ENCODE measurements around the gene CNP. TPM values are rescaled to one million over a fixed set of nuclear protein-coding genes. Genes with fewer than 3 reads are reported as not detected.
A peak's percentile ranks its signal among the peaks of the same experiment; 100 is the strongest.
"Not testable (repeated sequence)": the region's sequence is repeated elsewhere in the genome, so short reads cannot be mapped to it uniquely, and the experiment has no call there.

CNP gene
- total RNA-seq, 2 experiments from 2014 or later: 89.8 to 91.0 TPM

DNA sequence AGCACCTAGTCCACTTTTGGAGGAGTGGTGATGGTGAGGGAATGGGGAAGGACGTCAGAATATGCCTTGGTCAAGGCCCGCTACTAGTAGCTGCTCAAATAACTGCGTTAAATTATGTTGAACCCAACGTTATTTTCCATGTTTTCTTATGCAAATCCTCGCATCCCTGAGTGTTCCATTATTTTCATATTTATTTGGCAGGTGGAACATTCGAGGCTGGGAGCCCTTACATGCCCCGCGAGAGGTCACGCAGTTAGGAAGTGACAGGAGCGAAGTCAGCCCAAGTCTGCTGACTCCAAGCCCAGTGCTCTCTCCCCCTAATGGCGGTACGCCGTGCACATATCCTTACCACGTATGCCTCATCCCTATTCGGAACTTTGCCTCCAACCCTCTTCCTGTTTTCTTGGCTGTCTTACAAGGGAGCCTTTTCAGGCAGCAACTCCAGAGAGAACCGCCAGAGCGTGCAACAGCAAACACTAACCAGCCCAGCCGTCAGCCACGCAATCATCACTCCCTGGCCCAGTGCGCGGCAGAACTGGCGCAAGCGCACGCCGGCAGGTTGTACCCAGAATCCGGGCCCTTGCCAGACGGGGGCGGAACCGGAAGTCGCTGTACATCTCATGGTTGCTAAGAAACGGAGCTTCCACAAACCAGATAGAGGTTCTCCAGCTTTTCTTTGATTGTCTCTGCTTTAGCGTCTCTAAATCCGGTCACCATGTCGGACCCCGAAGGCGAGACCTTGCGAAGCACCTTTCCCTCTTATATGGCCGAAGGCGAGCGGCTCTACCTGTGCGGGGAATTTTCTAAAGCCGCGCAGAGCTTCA is 36.4 kb upstream of the CNP start, which contains the start of gene ODAD4:
Gene ODAD4 (plus strand): TSS at position 609 of the 824 bp plus-strand sequence. CDS start 107 bp downstream, at position 716.
- DNase-seq: peak; percentile 97

DNA sequence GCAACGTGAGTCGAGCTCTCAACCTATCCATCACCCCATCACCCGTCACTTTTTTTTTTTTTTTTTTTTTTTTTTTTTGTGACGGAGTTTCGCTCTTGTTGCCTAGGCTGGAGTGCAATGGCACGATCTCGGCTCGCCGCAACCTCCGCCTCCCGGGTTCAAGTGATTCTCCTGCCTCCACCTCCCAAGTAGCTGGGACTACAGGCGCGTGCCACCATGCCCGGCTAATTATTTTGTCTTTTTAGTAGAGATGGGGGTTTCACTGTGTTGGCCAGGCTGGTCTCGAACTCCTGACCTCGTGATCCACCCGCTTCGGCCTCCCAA is 35.8 kb upstream of the CNP start:
- not testable (repeated sequence) for H3K36me3 Mint-ChIP-seq (ENCODE audit: low read depth); DNase-seq; H3K27me3 Mint-ChIP-seq; H3K9me3 Mint-ChIP-seq
- H3K27ac Mint-ChIP-seq: peak overlapping the region; percentile 96
- ChIA-PET CTCF (interaction anchor here (0.5 to 1.4 kb wide), 17 partner anchors 9 to 1837 kb away, joined by 3 to 21 read pairs (median 4); partner anchors contain the start of genes ACLY, CNP, DHX58 and DNAJC7), POLR2A (interaction anchor here (0.6 to 7.9 kb wide), 16 partner anchors 9 to 1437 kb away, joined by 3 to 108 read pairs (median 5); partner anchors contain the start of genes ACLY, CNP, DHX58 and DNAJC7)
- H3K4me1 Mint-ChIP-seq: peaks cover 57% of the 10 kb centered on the region
- peak overlapping the region; percentile 95 for H3K4me3 Mint-ChIP-seq

More for the DNA sequence above, 36.4 kb upstream of the CNP start, which contains the start of gene ODAD4:
- CTCF ChIA-PET: interaction anchor here (0.5 to 1.4 kb wide), 17 partner anchors 8 to 1837 kb away, joined by 3 to 21 read pairs (median 4); partner anchors contain the start of genes ACLY, CNP, DHX58 and DNAJC7
- H3K27ac Mint-ChIP-seq: peak within 1 kb of the TSS; percentile 96
- H3K9me3 Mint-ChIP-seq: no peaks in the 10 kb centered on the region
- no peaks in the 10 kb centered on the region for H3K27me3 Mint-ChIP-seq
- peaks cover 60% of the 10 kb centered on the region for H3K4me1 Mint-ChIP-seq
- POLR2A ChIA-PET: interaction anchor here (0.6 to 7.9 kb wide), 18 partner anchors 9 to 1438 kb away, joined by 3 to 108 read pairs (median 4); partner anchors contain the start of genes ACLY, CNP, DHX58 and DNAJC7
- H3K36me3 Mint-ChIP-seq (ENCODE audit: low read depth): peaks cover 2% of the 10 kb centered on the region
- peak within 1 kb of the TSS; percentile 95 for H3K4me3 Mint-ChIP-seq

DNA sequence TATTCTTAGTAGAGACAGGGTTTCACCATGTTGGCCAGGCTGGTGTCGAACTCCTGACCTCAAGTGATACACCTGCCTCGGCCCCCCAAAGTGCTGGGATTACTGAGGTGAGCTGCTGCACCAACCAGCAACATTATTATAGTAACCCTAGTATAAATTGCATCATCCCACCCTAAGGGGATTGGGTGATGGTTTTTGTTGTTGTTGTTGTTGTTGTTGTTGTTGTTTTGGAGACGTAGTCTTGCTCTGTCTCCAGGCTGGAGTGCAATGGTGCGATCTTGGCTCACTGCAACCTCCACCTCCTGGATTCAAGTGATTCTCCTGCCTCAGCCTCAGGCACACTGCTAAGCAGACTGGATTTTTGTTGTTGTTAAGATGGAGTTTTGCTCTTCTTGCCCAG is 34.9 kb upstream of the CNP start:
- H3K27me3 Mint-ChIP-seq; H3K36me3 Mint-ChIP-seq (ENCODE audit: low read depth); DNase-seq; H3K9me3 Mint-ChIP-seq: not testable (repeated sequence)
- CTCF ChIA-PET: interaction anchor here (1.4 kb wide), 1 partner anchor 31 kb away, joined by 4 read pairs; no protein-coding TSS in a partner anchor
- Mint-ChIP-seq H3K4me1 (peaks cover 52% of the 10 kb centered on the region), H3K27ac (peak overlapping the region; percentile 82), H3K4me3 (peak overlapping the region; percentile 95)
- POLR2A ChIA-PET: interaction anchor here (7.9 kb wide), 1 partner anchor 13 kb away, joined by 108 read pairs; the partner anchor contains the start of gene ACLY

DNA sequence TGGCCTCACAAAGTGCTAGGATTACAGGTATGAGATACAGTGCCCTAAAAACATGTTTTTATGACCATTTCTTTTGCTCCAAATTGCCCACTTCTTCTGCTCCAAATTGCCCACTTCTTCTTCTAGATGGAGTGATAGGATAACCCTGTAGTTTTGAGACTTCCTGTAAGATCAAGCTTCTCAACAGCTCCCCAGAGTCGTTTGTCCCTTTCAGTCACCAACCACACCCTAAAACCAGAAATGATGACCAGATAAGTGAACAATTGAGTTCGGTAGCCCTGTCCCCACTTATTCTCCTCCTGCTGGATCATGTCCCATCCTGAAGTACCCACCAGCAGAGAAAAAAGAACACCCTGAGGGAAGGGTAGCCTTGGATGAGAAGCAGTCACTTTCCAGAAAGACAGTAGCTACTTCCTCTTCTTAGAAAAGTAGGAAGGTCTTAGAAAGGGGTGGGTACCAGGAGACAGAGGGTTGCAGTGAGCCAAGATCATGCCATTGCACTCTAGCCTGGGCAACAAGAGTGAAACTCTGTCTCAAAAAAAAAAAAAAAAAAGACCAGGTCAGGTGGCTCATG is 33.7 kb upstream of the CNP start:
- peak overlapping the region; percentile 82 for H3K27ac Mint-ChIP-seq
- H3K9me3 Mint-ChIP-seq: no peaks in the 10 kb centered on the region
- CTCF ChIA-PET: interaction anchor here (0.6 to 1.4 kb wide), 9 partner anchors 14 to 793 kb away, joined by 3 to 5 read pairs (median 4); partner anchors contain the start of gene ACLY
- peaks cover 49% of the 10 kb centered on the region for H3K4me1 Mint-ChIP-seq
- no peaks in the 10 kb centered on the region for H3K27me3 Mint-ChIP-seq
- POLR2A ChIA-PET: interaction anchor here (0.9 to 7.9 kb wide), 5 partner anchors 10 to 180 kb away, joined by 3 to 108 read pairs (median 5); partner anchors contain the start of genes ACLY, CNP and DHX58
- peak overlapping the region; percentile 25 for H3K4me3 Mint-ChIP-seq
- peak; percentile 23 for DNase-seq
- H3K36me3 Mint-ChIP-seq (ENCODE audit: low read depth): peaks cover 2% of the 10 kb centered on the region

DNA sequence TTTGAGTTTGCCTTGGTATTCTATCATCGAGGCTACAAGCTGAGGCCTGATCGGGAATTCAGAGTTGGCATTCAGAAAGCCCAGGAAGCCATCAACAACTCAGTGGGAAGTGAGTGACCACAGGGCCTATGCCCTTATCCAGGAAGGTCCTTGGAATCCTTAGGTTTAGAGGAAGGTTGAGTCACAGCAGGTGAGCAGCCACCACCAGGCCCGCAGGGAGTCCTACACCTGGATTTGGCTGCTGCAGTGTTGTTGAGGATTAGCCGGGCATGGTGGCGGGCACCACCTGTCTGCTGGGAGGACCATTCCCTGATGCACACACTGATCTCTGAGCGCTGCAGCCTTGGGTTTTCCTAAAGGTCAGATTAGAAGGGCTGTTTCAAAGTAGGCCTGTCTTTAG is 31.0 kb upstream of the CNP start:
- CTCF ChIA-PET: interaction anchor here (0.6 to 1.3 kb wide), 2 partner anchors 9 to 31 kb away, joined by 3 read pairs; partner anchors contain the start of gene CNP
- DNase-seq: no peak
- Mint-ChIP-seq H3K4me3 (no peak overlapping the region), H3K9me3 (no peaks in the 10 kb centered on the region), H3K27ac (no peak overlapping the region), H3K27me3 (peaks cover 4% of the 10 kb centered on the region), H3K4me1 (peaks cover 31% of the 10 kb centered on the region), H3K36me3 (ENCODE audit: low read depth) (no peaks in the 10 kb centered on the region)
- POLR2A ChIA-PET: interaction anchor here (0.7 to 1.2 kb wide), 2 partner anchors 18 to 82 kb away, joined by 3 read pairs; partner anchors contain the start of gene DNAJC7

DNA sequence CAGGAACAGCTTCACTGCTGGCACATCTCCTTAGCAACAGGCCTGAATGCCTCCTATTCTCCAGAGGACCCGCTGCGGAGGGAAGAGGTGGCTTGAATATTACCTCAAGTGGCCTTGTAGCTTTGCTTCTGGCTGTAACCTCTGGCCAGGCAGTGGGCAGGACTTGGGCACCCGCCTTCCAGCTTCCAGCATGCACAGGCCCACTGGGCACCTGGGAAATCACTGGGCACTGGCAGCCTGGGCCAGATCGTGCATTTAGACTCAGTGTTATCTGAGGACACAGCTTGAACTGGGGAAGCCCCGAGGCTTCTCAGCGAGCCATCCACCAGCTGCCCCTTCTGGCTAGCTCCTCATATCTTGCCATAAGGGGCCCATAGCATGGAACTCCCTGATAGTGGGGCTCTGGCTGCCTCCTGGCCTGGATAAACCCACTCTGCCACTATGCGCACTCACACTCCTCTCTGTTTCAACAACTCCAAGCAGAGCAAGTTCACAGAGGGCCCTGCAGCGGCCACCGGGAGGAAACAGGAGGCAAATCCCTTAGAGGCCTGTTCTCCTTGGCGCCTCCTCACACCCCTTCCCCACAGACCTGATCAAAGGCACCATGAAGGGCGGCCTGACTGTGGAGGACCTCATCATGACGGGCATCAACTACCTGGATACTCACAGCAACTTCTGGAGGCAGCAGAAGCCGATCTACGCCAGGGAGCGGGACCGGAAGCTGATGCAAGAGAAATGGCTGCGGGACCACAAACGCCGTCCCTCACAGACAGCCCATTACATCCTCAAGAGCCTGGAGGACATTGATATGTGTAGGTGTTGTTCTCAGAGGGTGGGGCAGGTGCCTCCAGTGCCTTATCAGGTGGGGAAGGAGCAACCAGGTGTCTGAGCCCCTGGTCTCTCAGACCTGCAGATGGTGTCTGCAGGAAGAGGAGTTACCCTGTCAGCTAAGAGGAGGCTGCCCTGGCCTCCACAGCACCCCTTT is 28.3 kb upstream of the CNP start:
- no peak for DNase-seq
- H3K9me3 Mint-ChIP-seq: no peaks in the 10 kb centered on the region
- peaks cover 8% of the 10 kb centered on the region for H3K4me1 Mint-ChIP-seq
- H3K36me3 Mint-ChIP-seq (ENCODE audit: low read depth): no peaks in the 10 kb centered on the region
- ChIA-PET CTCF (interaction anchor here (0.8 to 1.0 kb wide), 2 partner anchors 11 to 21 kb away, joined by 3 read pairs; no protein-coding TSS in a partner anchor), POLR2A (interaction anchor here (0.7 to 2.5 kb wide), 7 partner anchors 8 to 249 kb away, joined by 3 to 10 read pairs (median 4); partner anchors contain the start of genes ACLY, CNP and ODAD4)
- H3K27me3 Mint-ChIP-seq: peaks cover 8% of the 10 kb centered on the region
- no peak overlapping the region for H3K27ac Mint-ChIP-seq
- no peak overlapping the region for H3K4me3 Mint-ChIP-seq

DNA sequence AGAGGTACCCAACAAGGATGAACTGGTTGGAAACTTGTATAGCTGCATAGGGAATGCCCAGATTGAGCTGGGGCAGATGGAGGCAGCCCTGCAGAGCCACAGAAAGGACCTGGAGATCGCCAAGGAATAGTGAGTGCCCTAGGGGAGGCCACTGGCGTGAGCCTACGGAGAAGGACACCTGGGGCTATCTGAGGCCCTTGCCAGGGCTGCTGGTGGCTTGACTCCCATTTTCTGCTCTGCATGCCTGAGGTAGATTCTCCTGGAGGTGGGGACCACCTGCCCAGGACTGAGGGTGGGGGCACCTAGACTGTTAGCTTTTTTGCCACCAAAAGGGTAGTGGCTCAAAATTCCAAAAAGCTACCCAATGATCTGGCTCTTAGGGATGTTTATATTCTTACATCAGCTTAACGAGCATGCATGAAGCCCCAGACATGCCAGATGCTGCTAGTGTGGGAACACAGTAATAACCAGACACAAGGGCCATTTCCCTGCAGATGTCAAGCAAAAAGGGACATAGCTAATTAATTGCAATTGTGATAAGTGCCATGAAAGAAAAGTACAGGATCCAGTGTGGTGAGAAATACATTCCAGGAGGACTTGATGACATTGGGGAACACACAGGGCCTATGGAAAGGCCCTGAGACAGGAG is 27.4 kb upstream of the CNP start:
- no peak for DNase-seq
- POLR2A ChIA-PET: interaction anchor here (0.7 to 2.5 kb wide), 3 partner anchors 9 to 27 kb away, joined by 3 to 10 read pairs (median 9); partner anchors contain the start of genes ACLY, CNP and ODAD4
- H3K4me3 Mint-ChIP-seq: no peak overlapping the region

DNA sequence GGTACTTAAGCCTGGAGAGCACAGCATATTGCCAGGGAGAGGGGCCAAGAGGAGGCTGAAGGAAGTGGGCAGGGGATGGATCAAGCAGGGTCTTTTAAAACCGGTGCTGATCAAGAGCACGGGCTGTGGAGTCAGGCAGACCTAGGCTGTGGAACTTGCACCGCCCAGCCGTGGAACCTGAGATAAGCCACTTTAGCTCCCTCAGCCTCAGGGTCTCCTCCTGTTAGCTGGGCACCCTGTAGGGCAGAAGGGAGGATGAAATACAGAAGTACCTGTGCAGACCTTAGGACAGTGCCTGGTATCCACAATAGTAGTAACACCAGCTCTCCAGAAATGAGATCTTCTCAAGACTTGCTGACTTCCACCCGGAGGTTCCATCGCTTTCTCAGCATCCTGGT is 26.9 kb upstream of the CNP start:
- peaks cover 8% of the 10 kb centered on the region for H3K27me3 Mint-ChIP-seq
- ChIA-PET CTCF (interaction anchor here (1.2 kb wide), 1 partner anchor 9 kb away, joined by 3 read pairs; the partner anchor contains the start of gene ODAD4), POLR2A (interaction anchor here (1.4 to 2.5 kb wide), 2 partner anchors 10 to 21 kb away, joined by 9 to 10 read pairs; partner anchors contain the start of genes ACLY and ODAD4)
- no peak overlapping the region for H3K27ac Mint-ChIP-seq
- H3K4me3 Mint-ChIP-seq: no peak overlapping the region
- H3K4me1 Mint-ChIP-seq: peaks cover under 1% of the 10 kb centered on the region
- no peaks in the 10 kb centered on the region for H3K36me3 Mint-ChIP-seq (ENCODE audit: low read depth)
- no peak for DNase-seq
- no peaks in the 10 kb centered on the region for H3K9me3 Mint-ChIP-seq

More for the DNA sequence above, 27.4 kb upstream of the CNP start:
- no peaks in the 10 kb centered on the region for H3K36me3 Mint-ChIP-seq (ENCODE audit: low read depth)
- CTCF ChIA-PET: interaction anchor here (1.2 kb wide), 1 partner anchor 9 kb away, joined by 3 read pairs; the partner anchor contains the start of gene ODAD4
- peaks cover 3% of the 10 kb centered on the region for H3K4me1 Mint-ChIP-seq
- no peak overlapping the region for H3K27ac Mint-ChIP-seq
- peaks cover 8% of the 10 kb centered on the region for H3K27me3 Mint-ChIP-seq
- no peaks in the 10 kb centered on the region for H3K9me3 Mint-ChIP-seq

DNA sequence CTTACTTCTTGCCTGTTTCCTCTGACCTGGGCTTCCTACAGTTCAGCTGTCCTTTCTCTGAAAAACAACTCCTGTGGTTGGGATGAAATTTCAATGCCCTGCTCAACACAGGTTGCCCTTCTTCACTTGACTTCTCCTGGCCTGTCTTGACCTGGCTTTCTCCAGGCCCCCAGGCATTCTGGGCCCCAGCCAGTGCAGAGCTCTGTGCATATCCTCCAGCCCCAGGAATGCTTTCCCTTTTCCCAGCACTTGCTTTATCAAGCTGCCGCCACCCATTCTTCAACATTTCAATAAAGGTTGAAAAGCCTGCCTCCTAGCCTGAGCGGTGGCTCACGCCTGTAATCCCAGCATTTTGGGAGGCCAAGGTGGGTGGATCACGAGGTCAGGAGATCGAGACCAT is 25.4 kb upstream of the CNP start:
- Mint-ChIP-seq H3K27ac (no peak overlapping the region), H3K36me3 (ENCODE audit: low read depth) (no peaks in the 10 kb centered on the region), H3K4me1 (no peaks in the 10 kb centered on the region), H3K9me3 (no peaks in the 10 kb centered on the region), H3K4me3 (no peak overlapping the region), H3K27me3 (peaks cover 8% of the 10 kb centered on the region)
- DNase-seq: no peak
- ChIA-PET CTCF (no interaction called here), POLR2A (interaction anchor here (1.6 kb wide), 1 partner anchor 10 kb away, joined by 4 read pairs; the partner anchor contains the start of gene ODAD4)

DNA sequence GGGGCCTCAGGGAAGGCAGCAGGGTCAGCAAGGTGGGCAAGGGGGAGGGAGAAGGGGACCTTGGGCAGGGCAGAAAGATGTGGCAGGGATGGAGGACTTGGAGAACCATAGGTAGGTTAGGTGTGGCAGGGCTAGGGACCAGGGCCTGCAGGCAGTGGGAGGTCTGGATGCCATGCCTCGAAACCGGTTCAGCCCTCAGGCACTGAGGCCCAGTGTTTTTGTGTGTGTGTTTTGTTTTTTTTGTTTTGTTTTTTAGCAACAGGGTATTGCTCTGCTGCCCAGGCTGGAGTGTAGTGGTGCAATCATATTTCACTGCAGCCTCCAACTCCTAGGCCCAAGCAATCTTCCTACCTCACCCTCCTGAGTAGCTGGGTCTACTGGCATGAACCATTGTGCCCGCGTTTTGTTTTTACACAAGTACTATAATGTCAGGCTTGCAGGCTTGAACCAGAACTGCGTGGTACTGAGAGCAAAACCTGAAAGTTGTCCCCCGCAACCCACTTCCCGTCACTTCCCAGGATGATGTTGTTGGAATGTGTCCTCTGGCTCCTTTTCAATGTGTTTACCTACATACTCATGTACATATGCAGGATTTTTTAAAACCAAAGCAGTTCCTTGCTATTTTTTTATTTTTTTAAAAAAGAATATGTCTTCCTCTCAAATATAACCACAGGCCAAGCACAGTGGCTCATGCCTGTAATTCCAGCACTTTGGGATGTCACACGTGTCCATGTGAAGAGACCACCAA is 23.8 kb upstream of the CNP start:
- Mint-ChIP-seq H3K27ac (no peak overlapping the region), H3K36me3 (ENCODE audit: low read depth) (no peaks in the 10 kb centered on the region), H3K4me3 (no peak overlapping the region), H3K27me3 (peaks cover 8% of the 10 kb centered on the region), H3K9me3 (no peaks in the 10 kb centered on the region), H3K4me1 (no peaks in the 10 kb centered on the region)
- DNase-seq: no peak
- POLR2A ChIA-PET: interaction anchor here (1.6 kb wide), 1 partner anchor 12 kb away, joined by 4 read pairs; the partner anchor contains the start of gene ODAD4
- CTCF ChIA-PET: no interaction called here

DNA sequence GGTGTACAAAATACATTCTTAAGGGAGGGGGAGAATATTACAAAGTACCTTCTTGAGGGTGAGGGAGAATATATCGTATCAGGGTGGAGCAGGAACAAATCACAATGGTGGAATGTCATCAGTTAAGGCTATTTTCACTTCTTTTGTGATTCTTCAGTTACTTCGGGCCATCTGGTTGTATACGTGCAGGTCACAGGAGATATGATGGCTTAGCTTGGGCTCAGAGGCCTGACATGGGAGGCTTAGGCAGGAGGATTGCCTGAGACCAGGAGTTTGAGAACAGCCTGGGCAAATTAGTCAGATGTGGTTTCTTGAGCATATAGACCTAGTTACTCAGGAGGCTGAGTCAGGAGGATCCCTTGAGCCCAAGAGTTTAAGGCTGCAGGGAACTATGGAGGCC is 23.1 kb upstream of the CNP start:
- H3K9me3 Mint-ChIP-seq: no peaks in the 10 kb centered on the region
- POLR2A ChIA-PET: no interaction called here
- DNase-seq: no peak
- CTCF ChIA-PET: no interaction called here
- H3K27ac Mint-ChIP-seq: no peak overlapping the region
- peaks cover 8% of the 10 kb centered on the region for H3K27me3 Mint-ChIP-seq
- H3K4me3 Mint-ChIP-seq: no peak overlapping the region
- H3K4me1 Mint-ChIP-seq: no peaks in the 10 kb centered on the region
- no peaks in the 10 kb centered on the region for H3K36me3 Mint-ChIP-seq (ENCODE audit: low read depth)

Measured in activated CD4-positive, alpha-beta memory T cell treated with anti-CD3 and anti-CD28 coated beads, Interleukin-2, amount 10 ng/mL, durations not matched to agents 7 days and 5 days (primary cell).